ENCODE measurements around the gene TMEM168. TPM values are rescaled to one million over a fixed set of nuclear protein-coding genes. Genes with fewer than 3 reads are reported as not detected.
"Not testable (repeated sequence)": the region's sequence is repeated elsewhere in the genome, so short reads cannot be mapped to it uniquely, and the experiment has no call there.

The TMEM168 gene
- total RNA-seq (2021; fragmentation: NEBNext Ultra II Directional; extraction: Animal tissue kit (Norgen Biotek cat#: 25700)), result 10 to 100 TPM; 15.4 to 19.3 (median 18.0) TPM
- long read RNA-seq, full-length matches to known transcripts, result 12 of 17 reads
- long read RNA-seq, partial matches to known transcripts, result 3 of 17 reads
- long read RNA-seq, other reads (novel, unspliced or antisense), result 2 of 17 reads

DNA sequence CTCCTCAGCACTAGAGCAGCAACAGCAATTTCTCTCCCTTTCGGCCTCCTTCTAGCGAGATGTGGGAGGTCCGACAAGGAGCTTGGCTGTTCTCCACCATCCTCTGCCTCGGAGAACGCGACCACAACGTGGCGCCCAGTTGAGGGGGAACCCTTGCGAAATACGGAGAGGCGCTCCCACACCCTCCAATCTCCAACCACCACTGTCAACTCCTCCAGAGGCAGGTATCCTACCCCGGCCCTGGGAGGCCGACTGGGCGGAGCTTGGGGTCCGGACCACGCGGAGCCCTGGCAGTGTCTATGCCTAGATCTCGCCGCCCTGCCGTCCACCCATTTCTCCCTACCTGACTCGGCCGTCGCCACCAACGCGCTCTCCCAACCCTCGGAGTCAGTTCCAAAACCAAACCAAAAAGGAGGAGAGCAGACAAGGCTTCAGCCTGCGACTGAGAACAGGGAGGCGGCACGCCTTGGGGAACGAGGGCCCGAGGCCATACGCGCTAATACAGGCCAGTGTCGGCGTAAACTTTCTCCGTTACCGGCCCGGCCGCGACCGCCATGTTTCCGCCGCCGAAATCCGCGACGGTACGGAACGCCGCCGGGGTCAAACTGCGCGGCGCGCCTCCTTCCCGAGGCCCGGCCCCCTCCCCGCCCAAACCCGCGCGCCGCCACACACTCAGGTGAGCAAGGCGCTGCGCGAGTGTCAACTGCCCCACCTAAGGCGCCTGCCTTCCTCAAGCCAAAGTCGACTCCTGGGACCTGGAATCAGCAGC is at the start of gene TMEM168:
TSS of gene TMEM168 (minus strand) at position 577 of the 769 bp plus-strand sequence. CDS start 5,568 bp downstream, outside the sequence.
- peak; percentile 76 for DNase-seq
- Mint-ChIP-seq H3K27me3 (ENCODE audit: insufficient read depth) (peaks cover 1% of the 10 kb centered on the region), H3K27ac (peak within 1 kb of the TSS; percentile 93), H3K9me3 (no peaks in the 10 kb centered on the region), H3K4me1 (ENCODE audit: low read depth) (peaks cover 32% of the 10 kb centered on the region), H3K36me3 (ENCODE audit: low read depth) (peaks cover 21% of the 10 kb centered on the region), H3K4me3 (peak within 1 kb of the TSS; percentile 97)
- TF ChIP-seq, protein P1, sequence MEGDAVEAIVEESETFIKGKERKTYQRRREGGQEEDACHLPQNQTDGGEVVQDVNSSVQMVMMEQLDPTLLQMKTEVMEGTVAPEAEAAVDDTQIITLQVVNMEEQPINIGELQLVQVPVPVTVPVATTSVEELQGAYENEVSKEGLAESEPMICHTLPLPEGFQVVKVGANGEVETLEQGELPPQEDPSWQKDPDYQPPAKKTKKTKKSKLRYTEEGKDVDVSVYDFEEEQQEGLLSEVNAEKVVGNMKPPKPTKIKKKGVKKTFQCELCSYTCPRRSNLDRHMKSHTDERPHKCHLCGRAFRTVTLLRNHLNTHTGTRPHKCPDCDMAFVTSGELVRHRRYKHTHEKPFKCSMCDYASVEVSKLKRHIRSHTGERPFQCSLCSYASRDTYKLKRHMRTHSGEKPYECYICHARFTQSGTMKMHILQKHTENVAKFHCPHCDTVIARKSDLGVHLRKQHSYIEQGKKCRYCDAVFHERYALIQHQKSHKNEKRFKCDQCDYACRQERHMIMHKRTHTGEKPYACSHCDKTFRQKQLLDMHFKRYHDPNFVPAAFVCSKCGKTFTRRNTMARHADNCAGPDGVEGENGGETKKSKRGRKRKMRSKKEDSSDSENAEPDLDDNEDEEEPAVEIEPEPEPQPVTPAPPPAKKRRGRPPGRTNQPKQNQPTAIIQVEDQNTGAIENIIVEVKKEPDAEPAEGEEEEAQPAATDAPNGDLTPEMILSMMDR (IDR thresholded peaks at IDR 0.05), result no peak

DNA sequence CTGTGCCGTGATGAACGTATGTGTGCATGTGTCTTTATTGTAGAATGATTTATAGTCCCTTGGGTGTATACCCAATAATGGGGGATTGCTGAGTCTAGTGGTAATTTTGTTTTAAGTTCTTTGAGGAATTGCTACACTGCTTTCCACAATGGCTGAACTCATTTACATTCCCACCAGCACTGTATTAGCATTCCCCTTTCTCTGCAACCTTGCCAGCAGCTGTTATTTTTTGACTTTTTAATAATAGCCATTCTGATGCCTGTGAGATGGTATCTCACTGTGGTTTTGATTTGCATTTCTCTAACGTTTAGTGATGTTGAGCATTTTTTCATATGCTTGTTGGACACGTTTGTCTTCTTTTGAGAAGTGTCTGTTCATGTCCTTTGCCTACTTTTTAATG is 45.7 kb upstream of the TMEM168 start:
- H3K4me1 Mint-ChIP-seq (ENCODE audit: low read depth); H3K4me3 Mint-ChIP-seq; H3K9me3 Mint-ChIP-seq; DNase-seq; H3K27ac Mint-ChIP-seq; H3K27me3 Mint-ChIP-seq (ENCODE audit: insufficient read depth): not testable (repeated sequence)
- peaks cover 18% of the 10 kb centered on the region for H3K36me3 Mint-ChIP-seq (ENCODE audit: low read depth)

DNA sequence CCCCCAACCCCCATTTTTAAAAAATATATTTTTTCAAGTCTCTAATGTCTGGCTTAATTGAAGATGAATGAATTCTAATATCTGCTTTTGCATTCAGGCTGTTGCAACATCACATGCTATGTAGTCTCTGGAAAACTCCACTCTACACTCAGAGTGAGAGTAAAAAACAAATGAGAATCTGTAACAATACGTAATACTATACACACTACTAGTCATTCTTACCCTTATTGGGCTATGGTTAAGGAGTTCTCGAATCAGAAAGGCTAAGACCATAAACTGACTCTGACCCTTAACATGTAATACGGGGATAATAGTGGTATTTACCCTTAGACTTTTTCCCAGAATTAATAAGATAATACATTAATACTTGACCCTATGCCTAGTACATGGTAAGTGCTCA is 42.9 kb upstream of the TMEM168 start:
- TF ChIP-seq, protein P1 (IDR thresholded peaks at IDR 0.05), result no peak
- H3K9me3 Mint-ChIP-seq, result peaks cover 19% of the 10 kb centered on the region
- H3K27me3 Mint-ChIP-seq (ENCODE audit: insufficient read depth), result no peaks in the 10 kb centered on the region; the same call in 1 of the 2 replicates
- H3K4me1 Mint-ChIP-seq (ENCODE audit: low read depth), result no peaks in the 10 kb centered on the region
- H3K4me3 Mint-ChIP-seq, result no peak overlapping the region
- DNase-seq, result no peak
- H3K36me3 Mint-ChIP-seq (ENCODE audit: low read depth), result peaks cover 43% of the 10 kb centered on the region
- H3K27ac Mint-ChIP-seq, result no peak overlapping the region

- no peak overlapping the region for H3K27ac Mint-ChIP-seq
- DNase-seq, result no peak
- H3K4me3 Mint-ChIP-seq, result no peak overlapping the region
- peaks cover 19% of the 10 kb centered on the region for H3K9me3 Mint-ChIP-seq
- TF ChIP-seq, protein P1 (IDR thresholded peaks at IDR 0.05), result no peak
- peaks cover 38% of the 10 kb centered on the region for H3K36me3 Mint-ChIP-seq (ENCODE audit: low read depth)
- H3K4me1 Mint-ChIP-seq (ENCODE audit: low read depth), result no peaks in the 10 kb centered on the region
- no peaks in the 10 kb centered on the region; the same call in 1 of the 2 replicates for H3K27me3 Mint-ChIP-seq (ENCODE audit: insufficient read depth)
Measured at GRCh38 chr7:112830769-112831168, 40.6 kb upstream of the TMEM168 start.

DNA sequence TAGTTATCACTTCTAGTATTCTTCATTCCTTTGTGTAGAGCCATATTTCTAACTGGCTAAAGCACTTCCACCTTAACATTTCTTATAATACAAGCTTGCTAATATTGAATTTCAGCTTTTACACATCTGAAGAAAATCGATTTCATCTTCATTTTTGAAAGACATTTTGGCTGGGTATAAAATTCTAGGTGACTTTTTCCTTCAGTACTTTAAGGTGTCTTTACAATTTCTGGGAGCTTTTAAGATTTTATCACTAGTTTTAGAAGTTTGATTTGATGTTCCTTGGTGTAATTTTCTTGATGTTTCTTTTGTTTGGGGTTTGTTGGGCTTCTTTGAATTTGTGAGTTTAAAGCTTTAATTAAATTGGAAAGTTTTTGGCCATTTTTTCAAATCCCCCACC is 38.5 kb upstream of the TMEM168 start:
- peaks cover 19% of the 10 kb centered on the region for H3K9me3 Mint-ChIP-seq
- DNase-seq, result no peak
- H3K27me3 Mint-ChIP-seq (ENCODE audit: insufficient read depth), result no peaks in the 10 kb centered on the region; the same call in 1 of the 2 replicates
- no peak overlapping the region for H3K27ac Mint-ChIP-seq
- no peaks in the 10 kb centered on the region for H3K4me1 Mint-ChIP-seq (ENCODE audit: low read depth)
- H3K4me3 Mint-ChIP-seq, result no peak overlapping the region
- peaks cover 35% of the 10 kb centered on the region for H3K36me3 Mint-ChIP-seq (ENCODE audit: low read depth)
- TF ChIP-seq, protein P1 (IDR thresholded peaks at IDR 0.05), result no peak

- Mint-ChIP-seq H3K27me3 (ENCODE audit: insufficient read depth) (no peaks in the 10 kb centered on the region), H3K4me3 (no peak overlapping the region), H3K4me1 (ENCODE audit: low read depth) (no peaks in the 10 kb centered on the region), H3K36me3 (ENCODE audit: low read depth) (no peaks in the 10 kb centered on the region; the same call in 1 of the 2 replicates), H3K27ac (no peak overlapping the region), H3K9me3 (no peaks in the 10 kb centered on the region)
- TF ChIP-seq, protein P1 (IDR thresholded peaks at IDR 0.05), result no peak
- DNase-seq, result no peak
Measured at GRCh38 chr7:112821345-112821744, 31.2 kb upstream of the TMEM168 start.
